Measurements from ENCODE around the gene AP2A1. TPM values are rescaled to one million over a fixed set of nuclear protein-coding genes. Genes with fewer than 3 reads are reported as not detected.
"Not testable (repeated sequence)": the region's sequence is repeated elsewhere in the genome, so short reads cannot be mapped to it uniquely, and the experiment has no call there.

Gene AP2A1
- total RNA-seq: 10 to 100 TPM; 83.4 to 84.5 TPM

GRCh38 chr19:49766930-49767299, at the start of gene AP2A1:
AP2A1 (plus strand) TSS chr19:49767001; CDS start chr19:49767134, 133 bp downstream.
- peaks cover 33% of the 10 kb centered on the region for H3K4me1 Mint-ChIP-seq (ENCODE audit: low read depth)
- H3K27ac Mint-ChIP-seq: peak within 1 kb of the TSS; percentile 97
- POLR2A ChIA-PET: interaction anchor here (1.2 kb wide), 1 partner anchor 89 kb away, joined by 3 read pairs; no protein-coding TSS in a partner anchor
- intact Hi-C loops (cut with micrococcal nuclease): no loop called here
- DNase-seq: no peak
- no peak for ATAC-seq
- H3K9me3 Mint-ChIP-seq: no peaks in the 10 kb centered on the region
- H3K36me3 Mint-ChIP-seq (ENCODE audit: low read depth): peaks cover 3% of the 10 kb centered on the region
- peak within 1 kb of the TSS; percentile 91 for H3K4me3 Mint-ChIP-seq
- TF ChIP-seq CTCF (IDR thresholded peaks at IDR 0.05): no peak
- H3K27me3 Mint-ChIP-seq: no peaks in the 10 kb centered on the region
- CTCF ChIA-PET: interaction anchor here (0.5 to 1.8 kb wide), 2 partner anchors 49 to 86 kb away, joined by 3 to 6 read pairs; no protein-coding TSS in a partner anchor

- no peaks in the 10 kb centered on the region for H3K36me3 Mint-ChIP-seq (ENCODE audit: low read depth)
- peaks cover 8% of the 10 kb centered on the region for H3K4me1 Mint-ChIP-seq (ENCODE audit: low read depth)
- POLR2A ChIA-PET: interaction anchor here (0.8 kb wide), 1 partner anchor 87 kb away, joined by 3 read pairs; no protein-coding TSS in a partner anchor
- H3K4me3 Mint-ChIP-seq: peak overlapping the region; percentile 29
- intact Hi-C loops (cut with micrococcal nuclease): no loop called here
- peak overlapping the region; percentile 42 for H3K27ac Mint-ChIP-seq
- DNase-seq: no peak
- CTCF ChIA-PET: interaction anchor here (0.9 to 2.3 kb wide), 12 partner anchors 12 to 107 kb away, joined by 3 to 12 read pairs (median 6); partner anchors contain the start of gene AP2A1
- no peaks in the 10 kb centered on the region for H3K27me3 Mint-ChIP-seq
- ATAC-seq: no peak
- H3K9me3 Mint-ChIP-seq: no peaks in the 10 kb centered on the region
- TF ChIP-seq CTCF (IDR thresholded peaks at IDR 0.05): no peak
Measured at GRCh38 chr19:49718511-49718910, 48.3 kb upstream of the AP2A1 start.

- H3K4me1 Mint-ChIP-seq (ENCODE audit: low read depth): peaks cover 8% of the 10 kb centered on the region
- DNase-seq (no peak), ATAC-seq (no peak)
- POLR2A ChIA-PET: no interaction called here
- H3K36me3 Mint-ChIP-seq (ENCODE audit: low read depth): no peaks in the 10 kb centered on the region
- H3K4me3 Mint-ChIP-seq: no peak overlapping the region
- intact Hi-C loops (cut with micrococcal nuclease): no loop called here
- no peak for TF ChIP-seq CTCF (IDR thresholded peaks at IDR 0.05)
- CTCF ChIA-PET: interaction anchor here (1.5 kb wide), 1 partner anchor 50 kb away, joined by 5 read pairs; no protein-coding TSS in a partner anchor
- no peaks in the 10 kb centered on the region for H3K27me3 Mint-ChIP-seq
- H3K27ac Mint-ChIP-seq: no peak overlapping the region
- no peaks in the 10 kb centered on the region for H3K9me3 Mint-ChIP-seq
Measured at GRCh38 chr19:49718991-49719390, 47.8 kb upstream of the AP2A1 start.

GRCh38 chr19:49719420-49719819, 47.4 kb upstream of the AP2A1 start:
- H3K27me3 Mint-ChIP-seq; ATAC-seq; intact Hi-C loops (cut with micrococcal nuclease); DNase-seq; POLR2A ChIA-PET; H3K4me1 Mint-ChIP-seq (ENCODE audit: low read depth); H3K9me3 Mint-ChIP-seq; H3K36me3 Mint-ChIP-seq (ENCODE audit: low read depth); H3K27ac Mint-ChIP-seq; CTCF ChIA-PET: not testable (repeated sequence)
- peak overlapping the region; percentile 7 for H3K4me3 Mint-ChIP-seq

- no peak for ATAC-seq
- no peak for DNase-seq
- no peaks in the 10 kb centered on the region for H3K36me3 Mint-ChIP-seq (ENCODE audit: low read depth)
- ChIA-PET CTCF (interaction anchor here (1.0 kb wide), 1 partner anchor 10 kb away, joined by 3 read pairs; no protein-coding TSS in a partner anchor), POLR2A (interaction anchor here (1.3 kb wide), 1 partner anchor 17 kb away, joined by 4 read pairs; no protein-coding TSS in a partner anchor)
- no peak overlapping the region for H3K27ac Mint-ChIP-seq
- H3K4me3 Mint-ChIP-seq: no peak overlapping the region
- H3K9me3 Mint-ChIP-seq: no peaks in the 10 kb centered on the region
- no peaks in the 10 kb centered on the region for H3K4me1 Mint-ChIP-seq (ENCODE audit: low read depth)
- peaks cover 1% of the 10 kb centered on the region for H3K27me3 Mint-ChIP-seq
- intact Hi-C loops (cut with micrococcal nuclease): no loop called here
- no peak for TF ChIP-seq CTCF (IDR thresholded peaks at IDR 0.05)
Measured at GRCh38 chr19:49727217-49728030, 39.4 kb upstream of the AP2A1 start.

Data from activated CD8-positive, alpha-beta T cell treated with anti-CD3 and anti-CD28 coated beads for 36 hours (primary cell).